GM20000 (cell line): Measurements from ENCODE around the gene NELFB.

Experiments
- DNase-seq: peaks from one replicate; pipeline ENCODE4 v3.0.0; 2012; ENCODE audit warnings: low spot score
- TF ChIP-seq, protein P1 (sequence below): IDR thresholded peaks from 2 replicates; pipeline ENCODE4 v1.5.1; 2012; ENCODE audit warnings: mild to moderate bottlenecking, control low read depth; ENCODE audit errors: extremely low read depth, missing control alignments

The NELFB gene

DNA sequence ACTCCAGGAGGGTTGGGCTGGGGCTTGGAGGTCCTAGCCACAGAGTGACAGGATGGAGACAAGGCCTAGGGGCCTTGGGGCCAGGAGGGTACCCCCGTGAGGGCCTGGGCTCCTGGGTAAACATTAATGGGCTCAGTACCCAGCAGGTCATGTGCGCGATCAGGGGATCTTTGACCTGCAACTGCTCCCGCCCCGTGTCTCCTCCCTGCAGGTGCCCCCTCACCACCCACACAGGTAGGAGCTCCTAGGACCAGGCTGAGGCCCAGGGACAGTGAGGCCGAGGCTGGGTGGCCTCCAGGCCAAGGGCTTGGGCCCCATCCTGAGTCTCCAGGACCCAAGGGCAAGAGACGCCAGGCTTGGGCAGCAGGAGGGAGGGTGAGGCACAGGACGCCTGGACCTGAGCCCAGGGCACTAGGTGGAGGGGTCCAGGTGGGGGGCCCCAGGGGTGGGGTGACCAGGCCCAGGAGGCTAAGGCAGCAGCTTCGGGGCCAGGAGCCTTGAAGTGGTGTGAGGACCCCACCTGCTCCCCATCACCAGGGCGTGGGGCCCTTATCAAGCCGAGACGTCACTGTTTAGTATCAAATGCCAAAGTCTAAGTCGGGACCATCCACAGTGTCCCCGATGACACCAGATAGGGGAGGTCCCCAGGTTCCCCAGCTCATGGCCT, 24.3 kb upstream of the NELFB start, which contains the start of gene SLC34A3:
Gene SLC34A3 (plus strand): TSS at position 197 of the 667 bp plus-strand sequence. CDS start 802 bp downstream, outside the sequence.
- TF ChIP-seq, protein P1, sequence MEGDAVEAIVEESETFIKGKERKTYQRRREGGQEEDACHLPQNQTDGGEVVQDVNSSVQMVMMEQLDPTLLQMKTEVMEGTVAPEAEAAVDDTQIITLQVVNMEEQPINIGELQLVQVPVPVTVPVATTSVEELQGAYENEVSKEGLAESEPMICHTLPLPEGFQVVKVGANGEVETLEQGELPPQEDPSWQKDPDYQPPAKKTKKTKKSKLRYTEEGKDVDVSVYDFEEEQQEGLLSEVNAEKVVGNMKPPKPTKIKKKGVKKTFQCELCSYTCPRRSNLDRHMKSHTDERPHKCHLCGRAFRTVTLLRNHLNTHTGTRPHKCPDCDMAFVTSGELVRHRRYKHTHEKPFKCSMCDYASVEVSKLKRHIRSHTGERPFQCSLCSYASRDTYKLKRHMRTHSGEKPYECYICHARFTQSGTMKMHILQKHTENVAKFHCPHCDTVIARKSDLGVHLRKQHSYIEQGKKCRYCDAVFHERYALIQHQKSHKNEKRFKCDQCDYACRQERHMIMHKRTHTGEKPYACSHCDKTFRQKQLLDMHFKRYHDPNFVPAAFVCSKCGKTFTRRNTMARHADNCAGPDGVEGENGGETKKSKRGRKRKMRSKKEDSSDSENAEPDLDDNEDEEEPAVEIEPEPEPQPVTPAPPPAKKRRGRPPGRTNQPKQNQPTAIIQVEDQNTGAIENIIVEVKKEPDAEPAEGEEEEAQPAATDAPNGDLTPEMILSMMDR = no peak
- DNase-seq = no peak

DNA sequence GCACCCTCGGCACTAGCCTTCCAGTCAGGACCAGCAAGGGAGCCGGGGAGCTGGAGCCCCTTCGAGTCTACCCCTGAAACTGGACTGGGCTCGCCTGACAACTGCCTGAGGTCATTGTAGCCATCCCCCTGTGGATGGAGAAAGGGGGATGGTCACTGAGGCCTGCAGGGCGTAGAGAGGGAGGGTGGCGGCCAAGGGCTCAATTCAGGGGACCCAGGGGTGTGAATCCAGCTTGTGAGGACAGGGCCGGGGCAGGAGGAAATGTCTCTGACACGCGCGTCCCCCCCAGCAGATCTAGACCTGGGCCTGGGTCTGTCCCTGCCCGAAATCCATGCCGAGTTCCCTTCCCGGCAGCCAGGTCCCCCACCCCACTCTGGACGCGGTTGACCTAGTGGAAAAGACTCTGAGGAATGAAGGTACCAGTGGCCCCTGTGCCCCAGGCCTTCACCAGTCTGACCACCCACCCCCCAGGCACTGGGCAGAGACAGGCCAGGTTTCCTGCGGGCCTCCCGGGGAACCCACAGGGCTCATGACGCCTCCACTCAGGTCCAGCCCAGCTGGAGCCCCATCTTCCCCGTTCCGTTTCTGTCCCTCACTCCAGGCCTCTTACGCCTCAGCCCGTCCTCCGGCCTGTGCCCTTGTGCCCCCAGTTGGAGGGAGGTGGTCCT, 23.6 kb upstream of the NELFB start:
- DNase-seq = no peak
- TF ChIP-seq, protein P1 = no peak

DNA sequence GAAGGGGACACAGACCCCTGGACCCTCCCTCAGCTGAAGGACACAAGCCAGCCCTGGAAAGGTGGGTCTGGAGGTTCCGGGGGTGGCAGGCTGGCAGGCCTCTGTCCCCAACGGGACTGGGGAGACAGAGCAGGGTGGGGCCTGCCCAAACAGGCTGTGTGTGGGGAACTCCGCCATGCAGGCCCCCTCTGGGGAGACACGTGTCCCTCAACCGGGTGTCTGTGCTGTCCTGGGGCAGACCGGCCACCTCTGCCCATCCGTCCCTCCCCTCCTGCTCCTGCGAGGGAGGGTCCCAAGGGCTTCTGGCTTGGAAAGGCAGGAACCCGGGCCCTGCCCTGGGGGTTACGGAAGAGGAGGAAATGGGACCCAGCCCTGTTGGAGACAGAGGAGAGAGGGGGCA, 23.0 kb upstream of the NELFB start:
- no peak for DNase-seq
- TF ChIP-seq, protein P1 = no peak

DNA sequence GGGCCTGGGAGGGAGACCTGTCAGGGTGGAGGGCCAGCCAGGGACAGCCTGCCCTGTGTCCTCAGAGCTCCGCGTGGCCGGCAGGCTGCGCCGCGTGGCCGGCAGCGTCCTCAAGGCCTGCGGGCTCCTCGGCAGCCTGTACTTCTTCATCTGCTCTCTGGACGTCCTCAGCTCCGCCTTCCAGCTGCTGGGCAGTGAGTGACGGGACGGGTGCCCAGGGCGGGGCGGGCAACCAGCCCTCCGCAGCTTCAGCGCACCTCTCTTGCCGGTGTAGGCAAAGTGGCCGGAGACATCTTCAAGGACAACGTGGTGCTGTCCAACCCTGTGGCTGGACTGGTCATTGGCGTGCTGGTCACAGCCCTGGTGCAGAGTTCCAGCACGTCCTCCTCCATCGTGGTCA, 22.6 kb upstream of the NELFB start:
- TF ChIP-seq, protein P1 = no peak
- no peak for DNase-seq

DNA sequence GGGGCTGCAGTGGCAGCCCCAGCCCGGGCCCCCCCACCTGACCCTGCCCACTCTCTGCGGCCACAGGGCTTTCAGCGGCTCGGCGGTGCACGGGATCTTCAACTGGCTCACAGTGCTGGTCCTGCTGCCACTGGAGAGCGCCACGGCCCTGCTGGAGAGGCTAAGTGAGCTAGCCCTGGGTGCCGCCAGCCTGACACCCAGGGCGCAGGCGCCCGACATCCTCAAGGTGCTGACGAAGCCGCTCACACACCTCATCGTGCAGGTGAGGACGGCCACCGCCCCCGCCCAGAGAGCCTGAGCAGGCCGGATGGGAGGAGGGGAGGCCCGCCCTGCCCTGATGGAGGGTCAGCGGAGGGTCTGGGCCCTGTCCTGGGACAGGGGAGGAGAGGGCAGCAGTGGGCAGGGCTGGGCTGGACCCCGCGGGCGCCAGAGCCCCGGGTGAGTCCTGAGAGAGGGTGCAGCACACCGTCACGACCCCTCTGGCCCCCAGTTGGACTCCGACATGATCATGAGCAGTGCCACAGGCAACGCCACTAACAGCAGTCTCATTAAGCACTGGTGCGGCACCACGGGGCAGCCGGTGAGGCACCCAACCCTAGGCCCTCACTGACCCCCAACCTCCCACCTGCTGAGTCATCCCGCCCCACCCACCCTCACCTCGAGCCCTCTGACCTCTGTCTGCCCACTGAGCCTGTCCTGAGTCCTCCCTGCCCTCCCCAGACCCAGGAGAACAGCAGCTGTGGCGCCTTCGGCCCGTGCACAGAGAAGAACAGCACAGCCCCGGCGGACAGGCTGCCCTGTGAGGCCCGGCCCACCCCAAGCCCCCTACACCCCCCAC, 21.8 kb upstream of the NELFB start:
- DNase-seq = no peak
- TF ChIP-seq, protein P1 = no peak

DNA sequence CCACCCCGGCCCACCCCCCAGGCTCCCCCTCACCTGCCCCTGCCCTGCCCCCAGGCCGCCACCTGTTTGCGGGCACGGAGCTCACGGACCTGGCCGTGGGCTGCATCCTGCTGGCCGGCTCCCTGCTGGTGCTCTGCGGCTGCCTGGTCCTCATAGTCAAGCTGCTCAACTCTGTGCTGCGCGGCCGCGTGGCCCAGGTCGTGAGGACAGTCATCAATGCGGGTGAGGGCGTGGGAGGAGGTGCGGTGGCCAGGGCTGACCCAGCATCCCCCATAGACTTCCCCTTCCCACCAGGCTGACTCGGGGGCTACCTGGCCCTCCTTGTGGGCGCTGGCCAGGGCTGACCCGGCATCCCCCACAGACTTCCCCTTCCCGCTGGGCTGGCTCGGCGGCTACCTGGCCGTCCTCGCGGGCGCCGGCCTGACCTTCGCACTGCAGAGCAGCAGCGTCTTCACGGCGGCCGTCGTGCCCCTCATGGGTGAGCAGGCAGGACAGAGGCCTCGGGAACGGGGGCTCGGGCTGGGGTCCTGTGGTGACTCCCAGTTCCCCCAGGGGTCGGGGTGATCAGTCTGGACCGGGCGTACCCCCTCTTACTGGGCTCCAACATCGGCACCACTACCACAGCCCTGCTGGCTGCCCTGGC, 21.0 kb upstream of the NELFB start:
- DNase-seq = no peak
- TF ChIP-seq, protein P1 = no peak
